Heart left ventricle (tissue), 16 donors: ENCODE measurements around the gene WDR37. TPM values are rescaled to one million over a fixed set of nuclear protein-coding genes. Genes with fewer than 3 reads are reported as not detected.
"Not testable (repeated sequence)": the region's sequence is repeated elsewhere in the genome, so short reads cannot be mapped to it uniquely, and the experiment has no call there.

Experiments
- ATAC-seq, 4 donors: fragments of 200-7000 bp; cut with Tn5 transposase; one replicate each; pipeline ENCODE4 v1.9.1; 2020 to 2022; ENCODE audit warnings: moderate library complexity in 4 of 4, mild to moderate bottlenecking in 3 of 4, moderate number of reproducible peaks in 1 of 4
- DNase-seq, 5 donors: peaks; one replicate each; pipeline ENCODE4 v3.0.0-alpha.2; 2020
- H3K27ac ChIP-seq, 12 donors: fragments of 200-600 bp; sonication (generic) in 4 of 12; one replicate each; pipeline versions ENCODE4 v1.5.0 to v1.8.0; 2016 to 2022; ENCODE audit warnings: mild to moderate bottlenecking in 2 of 12
- H3K27me3 ChIP-seq, 9 donors: fragments of 200-600 bp; sonication (generic) in 2 of 9; one replicate each; pipeline versions ENCODE4 v1.5.1 to v1.8.0; 2016 to 2022; ENCODE audit warnings: mild to moderate bottlenecking in 3 of 9
- H3K36me3 ChIP-seq, 9 donors: fragments of 200-600 bp; sonication (generic) in 2 of 9; one replicate each; pipeline versions ENCODE4 v1.5.0 to v1.8.0; 2018 to 2022; ENCODE audit warnings: mild to moderate bottlenecking in 2 of 9
- H3K4me1 ChIP-seq, 12 donors: fragments of 200-600 bp; sonication (generic) in 4 of 12; one replicate each; pipeline versions ENCODE4 v1.5.0 to v1.8.0; 2016 to 2022; ENCODE audit warnings: mild to moderate bottlenecking in 3 of 12
- H3K4me3 ChIP-seq, 12 donors: fragments of 200-600 bp; sonication (generic) in 4 of 12; one replicate each; pipeline versions ENCODE4 v1.5.0 to v1.8.0; 2017 to 2022; ENCODE audit warnings: mild to moderate bottlenecking in 9 of 12, moderate library complexity in 4 of 12
- H3K9me3 ChIP-seq, 12 donors: fragments of 200-600 bp; sonication (generic) in 4 of 12; one replicate each; pipeline versions ENCODE4 v1.5.0 to v1.8.0; 2016 to 2022; ENCODE audit warnings: mild to moderate bottlenecking in 1 of 12
- POLR2A ChIP-seq, 2 donors: fragments of 450-650 bp; IDR thresholded peaks; one replicate each; pipeline ENCODE4 v1.6.1; 2017; ENCODE audit warnings: antibody characterized with exemption in 2 of 2, mild to moderate bottlenecking in 2 of 2, moderate library complexity in 2 of 2
- WGBS, 4 donors: extraction: QIAGEN DNeasy Blood & Tissue Kit in 2 of 4; methylation state at CpG; one replicate each; pipeline versions ENCODE4 v1.1.5 to v1.1.7; 2013 to 2018; 5-methylcytosine and 5-hydroxymethylcytosine counted together
- intact Hi-C, 10 donors: fragments of 100-400 bp; cut with DNase I; formaldehyde crosslinking; loops; one replicate each; pipeline versions ENCODE4 v1.11.1 to v1.14.2; 2022
- polyA plus RNA-seq, 2 donors: library from polyadenylated mRNA; stranded (reverse); fragments of 200-250 nt; gene quantifications; one replicate each; pipeline ENCODE4 v1.2.3, GENCODE V29; 2013
- total RNA-seq, 9 donors: library from RNA; depleted of rRNA in 2 of 9; stranded (reverse); fragments of >200 nt in 2 of 9; fragmentation: NEBNext Ultra II Directional in 3 of 9; extraction: Animal tissue kit (Norgen Biotek cat#: 25700) in 3 of 9; gene quantifications; one replicate each; pipeline versions ENCODE4 v1.1.0 to v1.2.4, GENCODE V29; 2016 to 2023
- TF ChIP-seq, protein P1 (sequence below), 12 donors: fragments of 200-600 bp; sonication (generic) in 4 of 12; IDR thresholded peaks; one replicate each; pipeline versions ENCODE4 v1.5.0 to v1.8.0; 2018 to 2022; ENCODE audit warnings: antibody characterized with exemption in 12 of 12, mild to moderate bottlenecking in 5 of 12
- donor health status: ischemic (EF 13 %, LVEDD 7.1; RV severe dilation, severe dysfunction).
- donor health status: healthy with polysubstance abuse.
- donor health status: DM: no; HTN: yes; CAD: no.
- donor health status: DM: no; HTN: no; CAD: no.
- donor health status: ischemic (EF 25% LVEDD 6.9; RV normal size, moderate dysfunction).
- donor health status: ischemic (EF 25% LVEDD 5.7; RV mildly dilated, moderate dysfunction).
- donor health status: healthy.
- donor health status: DM: yes; HTN: yes; CAD: no.
- donor health status: ischemic (EF 35%, LVEDD 5.7; RV mildly dilated, moderate dysfunction).
- donor health status: nonischemic (EF 11% LVEDD 7.7; RV severe dilation, severe dysfunction).
- donor health status: DM: yes; HTN: yes; CAD: no.
- donor health status: PGD.
- donor health status: ischemic (EF 29% LVEDD 5.4; RV normal size, mild dysfunction).
- donor health status: nonischemic (EF 23%, LVEDD 6.1; RV moderate dilation, normal function).

WDR37 gene
- total and polyA plus RNA-seq, 11 donors, result 8.4 to 43.3 (median 26.3) TPM

DNA sequence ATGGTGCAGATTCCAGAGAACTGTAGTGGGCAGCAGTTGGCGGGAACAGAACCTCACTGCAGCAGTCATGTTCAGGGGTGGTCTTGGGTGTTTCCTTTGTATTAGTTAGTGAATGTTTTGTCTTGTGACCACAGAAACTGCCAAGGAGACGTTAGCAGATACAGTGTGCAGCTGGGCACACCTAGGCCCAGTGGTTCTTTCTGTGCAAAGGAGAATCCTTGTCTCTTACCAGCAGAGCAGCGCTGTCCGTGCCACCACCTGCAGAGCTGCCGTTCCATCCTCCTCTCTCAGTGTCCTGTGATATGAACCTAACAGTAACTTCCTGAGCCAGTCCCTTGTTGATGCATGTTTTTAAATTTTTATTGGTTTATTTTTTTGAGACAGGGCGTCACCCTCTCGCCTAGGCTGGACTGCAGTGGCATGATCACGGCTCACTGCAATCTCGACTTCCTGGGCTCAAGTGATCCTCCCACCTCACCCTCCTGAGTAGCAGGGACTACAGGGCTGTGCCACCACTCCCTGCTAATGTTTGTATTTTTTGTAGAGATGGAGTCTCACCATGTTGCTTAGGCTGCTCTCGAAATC, 60.6 kb downstream of the WDR37 start:
- Histone ChIP-seq H3K4me3 (no peak overlapping the region), H3K27me3 (no peaks in the 10 kb centered on the region), H3K4me1 (peaks cover 0 to 19% (median 0%) of the 10 kb centered on the region in 12 donors), H3K36me3 (peaks cover 0 to 95% (median 88%) of the 10 kb centered on the region in 9 donors), H3K9me3 (no peaks in the 10 kb centered on the region), H3K27ac (no peak overlapping the region)
- intact Hi-C loops, result no loop called here
- ATAC-seq (no peak), DNase-seq (no peak)
- 89 to 91% (median 90%) methylated on average over 10 of the region's 10 CpGs for WGBS, 4 donors
- TF ChIP-seq POLR2A (IDR thresholded peaks at IDR 0.05), result no peak
- TF ChIP-seq, protein P1, sequence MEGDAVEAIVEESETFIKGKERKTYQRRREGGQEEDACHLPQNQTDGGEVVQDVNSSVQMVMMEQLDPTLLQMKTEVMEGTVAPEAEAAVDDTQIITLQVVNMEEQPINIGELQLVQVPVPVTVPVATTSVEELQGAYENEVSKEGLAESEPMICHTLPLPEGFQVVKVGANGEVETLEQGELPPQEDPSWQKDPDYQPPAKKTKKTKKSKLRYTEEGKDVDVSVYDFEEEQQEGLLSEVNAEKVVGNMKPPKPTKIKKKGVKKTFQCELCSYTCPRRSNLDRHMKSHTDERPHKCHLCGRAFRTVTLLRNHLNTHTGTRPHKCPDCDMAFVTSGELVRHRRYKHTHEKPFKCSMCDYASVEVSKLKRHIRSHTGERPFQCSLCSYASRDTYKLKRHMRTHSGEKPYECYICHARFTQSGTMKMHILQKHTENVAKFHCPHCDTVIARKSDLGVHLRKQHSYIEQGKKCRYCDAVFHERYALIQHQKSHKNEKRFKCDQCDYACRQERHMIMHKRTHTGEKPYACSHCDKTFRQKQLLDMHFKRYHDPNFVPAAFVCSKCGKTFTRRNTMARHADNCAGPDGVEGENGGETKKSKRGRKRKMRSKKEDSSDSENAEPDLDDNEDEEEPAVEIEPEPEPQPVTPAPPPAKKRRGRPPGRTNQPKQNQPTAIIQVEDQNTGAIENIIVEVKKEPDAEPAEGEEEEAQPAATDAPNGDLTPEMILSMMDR (IDR thresholded peaks at IDR 0.05), result no peak

- Histone ChIP-seq H3K4me1 (peaks cover 0 to 19% (median 2%) of the 10 kb centered on the region in 12 donors), H3K9me3 (no peaks in the 10 kb centered on the region), H3K36me3 (peaks cover 0 to 95% (median 89%) of the 10 kb centered on the region in 9 donors), H3K27ac (no peak overlapping the region), H3K27me3 (no peaks in the 10 kb centered on the region), H3K4me3 (no peak overlapping the region)
- WGBS, 4 donors, result 55 to 72% (median 67%) methylated on average over 4 to 14 of the region's 14 CpGs
- ATAC-seq, result no peak
- intact Hi-C loops, result no loop called here
- TF ChIP-seq POLR2A (IDR thresholded peaks at IDR 0.05), result no peak
- TF ChIP-seq, protein P1 (IDR thresholded peaks at IDR 0.05), result no peak
- peak in 1 of 5 donors; percentile 14 for DNase-seq
Measured at GRCh38 chr10:1117651-1118050, 61.5 kb downstream of the WDR37 start.

- peaks cover 0 to 18% (median 3%) of the 10 kb centered on the region in 12 donors for H3K4me1 ChIP-seq
- WGBS, 4 donors, result 88 to 97% (median 92%) methylated on average over 5 to 6 of the region's 6 CpGs
- peaks cover 0 to 95% (median 89%) of the 10 kb centered on the region in 9 donors for H3K36me3 ChIP-seq
- H3K27ac ChIP-seq, H3K9me3 ChIP-seq, H3K27me3 ChIP-seq, intact Hi-C loops, H3K4me3 ChIP-seq, ATAC-seq, DNase-seq: not testable (repeated sequence)
Measured at GRCh38 chr10:1118318-1118717, 62.1 kb downstream of the WDR37 start.

DNA sequence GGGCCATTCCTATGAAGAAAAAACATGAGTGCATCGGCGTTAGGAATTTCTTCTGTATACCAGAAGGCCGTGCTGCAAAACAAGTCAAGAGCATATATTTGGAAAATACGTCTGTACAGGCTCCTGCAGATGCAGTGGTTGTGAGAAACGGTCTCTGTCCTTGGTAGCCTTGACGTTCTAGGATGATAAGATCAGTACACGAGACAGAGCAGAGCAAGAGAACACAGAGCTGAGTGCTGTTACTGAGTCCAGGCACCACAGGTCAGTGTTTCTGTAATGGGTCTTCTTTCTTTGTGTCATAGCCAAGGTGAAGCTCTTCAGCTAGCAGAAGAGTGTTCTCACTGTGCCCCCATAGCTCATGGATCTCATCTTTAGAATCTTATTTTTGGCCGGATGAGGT, 62.8 kb downstream of the WDR37 start:
- no peaks in the 10 kb centered on the region for H3K9me3 ChIP-seq
- DNase-seq, result no peak
- peaks cover 0 to 95% (median 89%) of the 10 kb centered on the region in 9 donors for H3K36me3 ChIP-seq
- H3K4me3 ChIP-seq, result no peak overlapping the region
- no peak overlapping the region for H3K27ac ChIP-seq
- WGBS, 4 donors, result 66 to 82% (median 72%) methylated on average over 8 of the region's 8 CpGs
- no peaks in the 10 kb centered on the region for H3K27me3 ChIP-seq
- intact Hi-C loops, result no loop called here
- ATAC-seq, result peak; percentile 23 to 66 (median 62)
- TF ChIP-seq POLR2A (IDR thresholded peaks at IDR 0.05), result no peak
- TF ChIP-seq, protein P1 (IDR thresholded peaks at IDR 0.05), result no peak
- peaks cover 0 to 18% (median 3%) of the 10 kb centered on the region in 12 donors for H3K4me1 ChIP-seq

GRCh38 chr10:1119501-1119900, 63.3 kb downstream of the WDR37 start:
- H3K27me3 ChIP-seq, result no peaks in the 10 kb centered on the region
- H3K4me3 ChIP-seq, result no peak overlapping the region
- no peak for TF ChIP-seq POLR2A (IDR thresholded peaks at IDR 0.05)
- TF ChIP-seq, protein P1 (IDR thresholded peaks at IDR 0.05), result no peak
- no peaks in the 10 kb centered on the region for H3K9me3 ChIP-seq
- ATAC-seq, result peak in 3 of 4 donors; percentile 16 to 50 (median 28)
- H3K27ac ChIP-seq, result no peak overlapping the region
- 77 to 90% (median 87%) methylated on average over 6 of the region's 6 CpGs for WGBS, 4 donors
- no peak for DNase-seq
- peaks cover 0 to 95% (median 89%) of the 10 kb centered on the region in 9 donors for H3K36me3 ChIP-seq
- H3K4me1 ChIP-seq, result peaks cover 0 to 18% (median 2%) of the 10 kb centered on the region in 12 donors
- intact Hi-C loops, result no loop called here
